GM18498 (cell line): ENCODE results near the gene ZNF83.
"Not testable (repeated sequence)": the region's sequence is repeated elsewhere in the genome, so short reads cannot be mapped to it uniquely, and the experiment has no call there.

Source experiments
- ATAC-seq: cut with Tn5 transposase; IDR thresholded peaks from one replicate; pipeline ENCODE4 v1.9.1; 2021; ENCODE audit warnings: mild to moderate bottlenecking, moderate library complexity; ENCODE audit not compliant: unreplicated experiment

Gene ZNF83

GRCh38 chr19:52570000-52570861, 67.9 kb downstream of the ZNF83 start, which contains the start of gene ZNF701:
ZNF701 (plus strand) TSS chr19:52570287; CDS start chr19:52574148, 3,861 bp downstream.
- peak; percentile 97 for ATAC-seq

- ATAC-seq = not testable (repeated sequence)
Measured at GRCh38 chr19:52569638-52569999, 68.5 kb downstream of the ZNF83 start.

GRCh38 chr19:52567921-52568320, 70.2 kb downstream of the ZNF83 start:
- no peak for ATAC-seq

DNA sequence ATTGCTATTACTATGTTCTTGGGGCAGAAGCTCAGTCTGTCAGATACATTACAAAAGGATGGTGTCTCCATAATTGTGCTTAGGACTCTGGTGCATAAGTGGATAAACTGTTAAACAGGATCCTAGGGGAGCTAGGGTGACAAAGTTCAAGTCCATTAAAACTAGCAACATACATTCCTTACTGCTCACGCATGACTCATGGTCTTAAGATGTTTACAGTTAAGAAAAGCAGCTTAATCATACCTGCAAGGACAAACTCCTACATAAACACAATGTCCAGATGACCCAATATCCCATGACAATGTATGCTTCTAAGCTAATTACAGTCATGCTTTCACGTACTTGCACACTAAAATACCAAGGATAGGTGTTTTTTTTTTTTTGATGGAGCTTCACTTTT, 71.6 kb downstream of the ZNF83 start:
- ATAC-seq = no peak

DNA sequence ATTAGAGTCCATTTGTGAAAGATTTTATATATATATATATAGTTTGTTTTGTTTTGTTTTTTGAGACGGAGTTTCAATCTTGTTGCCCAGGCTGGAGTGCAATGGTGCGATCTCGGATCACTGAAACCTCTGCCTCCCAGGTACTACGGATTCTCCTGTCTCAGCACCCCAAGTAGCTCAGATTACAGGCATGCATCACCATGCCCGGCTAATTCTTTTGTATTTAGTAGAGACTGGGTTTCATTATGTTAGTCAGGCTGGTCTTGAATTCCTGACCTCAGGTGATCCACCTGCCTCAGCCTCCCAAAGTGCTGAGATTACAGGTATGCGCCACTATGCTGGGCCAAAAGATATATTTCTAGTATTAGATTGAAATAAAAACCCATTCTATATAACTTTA, 72.0 kb downstream of the ZNF83 start:
- ATAC-seq = no peak
